NCI-H1105 (cell line): ENCODE data around the gene JARID2.

ENCODE experiments used
- DNase-seq: peaks from one replicate; lab custom pipeline; 2025; lab: John Stamatoyannopoulos, UW

Gene JARID2

GRCh38 chr6:15420959-15421438 lies 175.1 kb downstream of the JARID2 start:
- no peak for DNase-seq

- DNase-seq = no peak
Observed at GRCh38 chr6:15421945-15422733, 176.3 kb downstream of the JARID2 start.

- DNase-seq = no peak
Observed at GRCh38 chr6:15423286-15423993, 177.6 kb downstream of the JARID2 start.

GRCh38 chr6:15425947-15426346 lies 180.1 kb downstream of the JARID2 start:
- DNase-seq = no peak

GRCh38 chr6:15426395-15426794 lies 180.5 kb downstream of the JARID2 start:
- DNase-seq = no peak

DNA sequence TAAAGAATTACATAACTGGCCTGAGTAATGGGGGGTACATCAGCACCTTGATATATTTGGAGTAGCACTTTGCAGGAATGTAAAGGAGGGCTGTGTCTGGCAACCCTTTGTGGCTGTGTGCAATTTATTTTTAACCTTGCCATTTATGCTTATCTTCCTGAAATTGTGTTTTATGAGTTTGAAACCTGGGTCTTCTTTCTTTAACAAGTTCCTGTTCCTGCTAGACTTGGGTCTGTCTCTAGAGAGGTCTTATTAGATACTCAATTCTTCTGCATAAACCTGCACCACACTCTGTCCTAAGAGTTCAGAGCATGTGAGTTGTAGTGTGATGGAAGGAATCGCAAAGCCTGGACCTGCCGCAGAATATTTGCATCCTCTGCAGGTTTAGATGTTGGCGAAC lies 181.0 kb downstream of the JARID2 start:
- no peak for DNase-seq

DNA sequence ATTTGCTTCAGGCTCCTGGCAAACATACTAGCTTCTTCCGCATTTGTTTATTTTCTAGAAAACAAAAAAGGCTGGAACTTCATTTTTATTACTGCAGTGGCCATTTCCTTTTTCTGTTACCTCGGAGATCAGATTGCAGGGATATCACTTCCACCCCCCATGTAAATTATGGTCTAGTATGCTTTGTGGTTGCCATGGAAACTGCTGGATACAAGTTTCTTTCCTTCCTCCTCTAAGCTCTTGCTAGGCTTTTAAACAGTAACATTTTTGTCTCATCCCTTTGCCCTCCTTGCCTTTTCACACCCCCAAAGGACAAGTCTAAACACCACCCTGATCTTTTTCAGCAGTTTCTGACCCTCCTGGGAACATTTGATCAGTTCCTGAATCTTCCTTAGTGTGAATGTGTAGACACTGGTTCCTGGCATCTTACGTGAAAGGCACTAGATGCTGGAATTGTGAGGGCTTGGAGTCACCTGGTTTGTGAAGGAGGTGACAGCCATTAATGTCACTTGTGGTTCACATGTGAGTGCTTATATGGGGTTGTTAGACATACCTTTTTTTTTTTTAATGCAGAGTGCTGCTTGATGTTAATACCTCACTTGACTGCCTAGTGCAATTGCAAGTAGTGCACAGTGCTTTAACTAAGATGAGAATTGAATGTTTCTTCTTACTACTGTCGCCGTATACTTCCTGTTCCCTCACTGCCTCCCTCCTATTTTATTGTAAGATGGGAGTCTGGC lies 181.6 kb downstream of the JARID2 start:
- no peak for DNase-seq

- no peak for DNase-seq
Observed at GRCh38 chr6:15429141-15430110, 183.6 kb downstream of the JARID2 start.

GRCh38 chr6:15430186-15430585 lies 184.3 kb downstream of the JARID2 start:
- no peak for DNase-seq

GRCh38 chr6:15430931-15431405 lies 185.1 kb downstream of the JARID2 start:
- no peak for DNase-seq

GRCh38 chr6:15431762-15432483 lies 186.1 kb downstream of the JARID2 start:
- DNase-seq = no peak

DNA sequence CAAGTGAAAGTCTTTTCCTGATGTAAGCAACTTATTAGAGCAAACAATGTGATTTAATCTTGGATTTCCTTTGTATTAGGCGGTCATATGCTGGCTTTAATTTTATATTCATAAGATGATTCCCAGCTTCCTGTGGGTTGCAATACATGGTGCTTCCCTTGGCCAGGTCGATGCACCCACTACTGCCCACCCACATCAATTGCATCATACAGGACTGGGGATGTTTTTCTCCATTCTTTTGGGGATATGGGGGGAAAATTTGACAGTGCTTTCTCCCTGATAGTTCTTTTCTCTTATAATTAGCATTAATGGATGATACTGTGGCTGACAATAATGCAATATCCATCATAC lies 187.6 kb downstream of the JARID2 start:
- no peak for DNase-seq

DNA sequence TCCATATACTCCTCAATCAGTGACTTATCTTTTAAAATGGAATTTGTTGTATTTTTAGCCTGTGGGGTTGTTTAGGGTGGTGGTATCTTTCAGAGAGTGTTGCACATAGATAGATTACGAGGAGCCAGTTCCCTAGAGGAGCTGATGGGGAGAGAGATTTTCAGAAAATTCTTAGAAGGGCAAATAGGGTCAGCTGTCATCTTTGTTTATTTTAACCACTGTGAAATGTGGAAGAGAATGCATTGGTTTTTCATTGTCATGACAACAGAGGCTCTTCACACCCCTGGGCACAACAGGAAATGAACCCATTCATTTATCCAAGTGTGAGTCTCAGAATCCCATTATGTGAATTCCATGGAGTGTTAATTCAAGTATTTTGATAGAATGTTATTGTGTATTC lies 188.4 kb downstream of the JARID2 start:
- no peak for DNase-seq

DNA sequence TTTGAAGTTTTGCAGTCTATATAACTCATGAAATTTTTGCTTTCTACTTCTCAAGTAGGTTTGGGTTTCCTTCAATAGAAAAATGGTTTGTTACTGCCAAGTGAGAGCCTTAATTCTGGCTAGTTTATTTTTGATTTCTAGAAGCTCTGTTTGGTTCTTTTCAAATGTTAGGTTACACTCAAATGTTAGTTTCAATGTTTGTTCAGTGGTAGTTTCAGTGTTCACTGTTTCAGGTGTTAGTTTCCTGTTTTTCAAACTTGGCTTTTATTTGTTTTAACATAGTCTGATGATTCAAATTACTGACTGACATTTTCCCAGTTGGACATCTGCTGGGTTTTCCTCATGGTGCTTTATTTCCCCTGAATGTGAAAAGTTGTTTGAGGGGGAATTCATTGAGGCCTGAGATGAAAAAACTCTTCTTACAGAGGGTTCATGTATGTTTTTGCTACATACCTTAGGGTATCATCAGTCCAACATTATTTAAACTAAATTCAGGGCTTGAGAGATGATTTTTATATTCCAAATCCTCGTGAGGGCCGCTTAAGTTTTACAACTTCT lies 189.0 kb downstream of the JARID2 start:
- no peak for DNase-seq

DNA sequence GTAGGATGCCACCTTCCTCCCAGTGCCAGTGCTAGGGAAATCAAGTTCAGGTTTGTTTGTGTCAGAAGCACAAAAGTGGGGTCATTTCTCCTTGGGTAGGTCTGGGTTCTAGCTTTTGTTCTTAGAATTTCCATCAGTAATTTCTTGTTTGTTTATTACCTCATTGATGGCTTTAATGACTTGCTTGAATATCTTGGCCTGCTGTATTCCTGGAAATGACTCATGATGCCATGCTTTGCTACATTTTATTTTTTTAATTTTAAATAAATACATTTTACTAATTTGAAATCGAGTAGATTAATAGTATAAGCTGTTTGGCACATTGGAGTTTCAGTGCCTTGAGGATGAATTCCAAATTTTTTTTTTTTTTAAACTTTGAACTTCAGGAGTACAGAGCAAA lies 189.6 kb downstream of the JARID2 start:
- no peak for DNase-seq

DNA sequence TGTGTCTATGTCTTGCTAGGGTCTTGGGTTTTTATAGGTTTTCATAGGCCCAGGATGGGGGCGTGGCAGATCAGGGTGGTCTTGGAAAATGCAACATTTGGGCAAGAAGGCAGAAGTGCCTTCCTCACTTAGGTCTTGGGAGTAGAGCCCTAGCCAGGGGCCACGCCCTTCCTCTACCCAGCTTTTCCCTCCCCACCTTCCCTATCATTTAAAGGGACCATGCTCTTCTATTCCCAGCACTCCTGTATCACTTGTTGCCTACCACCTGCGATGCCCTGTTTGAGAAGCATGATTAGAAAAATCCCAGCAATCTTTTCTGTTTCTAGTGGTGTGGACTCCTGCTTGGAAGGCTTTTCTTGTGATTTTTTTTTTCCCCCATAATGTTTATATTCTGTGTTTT lies 190.6 kb downstream of the JARID2 start:
- DNase-seq = no peak

GRCh38 chr6:15437090-15437635 lies 191.3 kb downstream of the JARID2 start:
- DNase-seq = no peak

DNA sequence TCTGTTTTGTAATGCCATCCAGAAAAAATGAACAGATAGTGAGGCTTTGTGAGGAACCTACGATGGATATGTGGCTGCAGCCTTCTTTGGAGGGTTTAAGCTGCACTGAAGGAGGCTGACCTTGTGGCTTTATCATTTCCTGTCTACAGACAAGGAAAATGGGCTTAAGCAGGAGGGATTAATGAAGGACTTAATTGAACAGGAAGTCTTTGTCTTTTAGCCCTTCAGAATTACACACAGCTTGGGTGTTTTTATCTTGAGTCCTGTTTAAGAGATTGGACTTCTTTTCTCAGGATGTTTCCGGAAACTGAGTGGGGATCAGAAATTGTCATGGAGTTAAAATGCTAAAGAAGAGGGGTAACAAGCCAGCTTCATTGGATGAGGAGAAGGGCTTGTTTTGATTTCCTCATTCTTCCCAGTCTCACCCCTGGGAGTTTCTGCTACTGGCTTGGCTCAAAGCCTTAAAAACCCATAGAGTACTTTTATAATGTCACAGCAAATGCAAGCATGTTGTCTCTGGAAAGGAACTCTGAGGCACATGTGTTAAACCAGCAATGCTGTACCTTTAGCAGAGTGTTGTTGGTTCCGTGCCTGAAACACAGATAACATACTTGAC lies 193.6 kb downstream of the JARID2 start:
- no peak for DNase-seq

- no peak for DNase-seq
Observed at GRCh38 chr6:15440040-15440439, 194.2 kb downstream of the JARID2 start.
